H1 (cell line): Measurements from ENCODE around the gene IL4. TPM values are rescaled to one million over a fixed set of nuclear protein-coding genes. Genes with fewer than 3 reads are reported as not detected.

Experiments used
- CTCF ChIA-PET: fragments of 300-600 bp; sonication (Branson Sonifier 250); formaldehyde crosslinking; loops from one replicate; lab custom pipeline; 2021; ENCODE audit not compliant: partially characterized antibody; lab: Charles Lee
- POLR2A ChIA-PET: fragments of 300-600 bp; sonication (Branson Sonifier 250); formaldehyde crosslinking; loops from one replicate; lab custom pipeline; 2021; ENCODE audit warnings: inconsistent platforms; ENCODE audit not compliant: partially characterized antibody; lab: Charles Lee
- DNase-seq, 2 experiments: peaks; one replicate each; pipeline versions ENCODE4 v3.0.0 to v3.0.0-alpha.2; 2010 to 2022; ENCODE audit warnings: low spot score in 2 of 2, low read depth in 1 of 2, mixed read lengths in 1 of 2
- FAIRE-seq: peaks from 2 replicates; lab custom pipeline; 2011; peaks lifted over from hg19 to GRCh38; lab: Jason Lieb, UNC
- H2AFZ ChIP-seq: 2 replicates; pipeline ENCODE4 v1.8.1; 2012; ENCODE audit warnings: low read length, inconsistent platforms
- H2AK5ac ChIP-seq: 2 replicates; pipeline ENCODE4 v1.6.1; 2013; ENCODE audit warnings: low read depth, low read length
- H2BK120ac ChIP-seq: replicated peaks from 2 replicates; pipeline ENCODE3; 2013; ENCODE audit warnings: low read depth, low read length, inconsistent platforms
- H2BK12ac ChIP-seq: 2 replicates; pipeline ENCODE4 v1.6.1; 2013; ENCODE audit warnings: low read depth, low read length
- H2BK15ac ChIP-seq: 2 replicates; pipeline ENCODE4 v1.6.1; 2013; ENCODE audit warnings: low read length
- H2BK20ac ChIP-seq: 2 replicates; pipeline ENCODE4 v1.6.1; 2013; ENCODE audit warnings: low read length
- H2BK5ac ChIP-seq: 2 replicates; pipeline ENCODE4 v1.6.1; 2013; ENCODE audit warnings: low read depth, low read length
- H3K14ac ChIP-seq: 2 replicates; pipeline ENCODE4 v1.6.1; 2013; ENCODE audit warnings: inconsistent platforms; ENCODE audit not compliant: insufficient read length
- H3K18ac ChIP-seq: 2 replicates; pipeline ENCODE4 v1.6.1; 2013; ENCODE audit warnings: low read length; ENCODE audit errors: extremely low read depth
- H3K23ac ChIP-seq: 2 replicates; pipeline ENCODE4 v1.6.1; 2013; ENCODE audit warnings: inconsistent platforms; ENCODE audit not compliant: insufficient read length
- H3K23me2 ChIP-seq: 2 replicates; pipeline ENCODE4 v1.6.1; 2013; ENCODE audit warnings: low read depth, low read length
- H3K27ac ChIP-seq: 2 replicates; pipeline ENCODE4 v1.6.1; 2011; ENCODE audit warnings: low read depth, low read length, inconsistent platforms
- H3K27me3 ChIP-seq, 4 experiments: replicated peaks in 1 of 4; 1 replicate in 1 of 4; 2 replicates in 3 of 4; pipeline versions ENCODE4 v1.6.1 to v1.8.1; 2011 to 2013; ENCODE audit warnings: low read length in 3 of 4, mild to moderate bottlenecking in 3 of 4, inconsistent platforms in 2 of 4, mixed read lengths in 2 of 4, moderate library complexity in 1 of 4; ENCODE audit not compliant: control insufficient read depth in 3 of 4, insufficient read depth in 3 of 4; ENCODE audit errors: extremely low read depth in 1 of 4
- H3K36me3 ChIP-seq, 4 experiments: 2 replicates each; pipeline versions ENCODE4 v1.6.1 to v1.8.1; 2011 to 2013; ENCODE audit warnings: mild to moderate bottlenecking in 4 of 4, low read length in 3 of 4, moderate library complexity in 2 of 4, control low read depth in 1 of 4, inconsistent platforms in 1 of 4; ENCODE audit not compliant: insufficient read depth in 4 of 4, control insufficient read depth in 2 of 4
- H3K4ac ChIP-seq: replicated peaks from 2 replicates; pipeline ENCODE3; 2013; ENCODE audit warnings: low read length, low read depth, mixed read lengths, inconsistent platforms; ENCODE audit not compliant: insufficient read length
- H3K4me1 ChIP-seq, 4 experiments: replicated peaks in 1 of 4; 1 replicate in 1 of 4; 2 replicates in 3 of 4; pipeline versions ENCODE4 v1.6.1 to v1.8.1; 2011 to 2013; ENCODE audit warnings: low read length in 3 of 4, inconsistent platforms in 2 of 4, mixed read lengths in 1 of 4; ENCODE audit not compliant: insufficient read depth in 4 of 4, control insufficient read depth in 3 of 4
- H3K4me2 ChIP-seq, 2 experiments: 2 replicates each; pipeline versions ENCODE4 v1.6.1 to v1.8.1; 2011 to 2013; ENCODE audit warnings: low read depth in 2 of 2, low read length in 2 of 2, control low read depth in 1 of 2, inconsistent platforms in 1 of 2, mild to moderate bottlenecking in 1 of 2; ENCODE audit not compliant: insufficient read depth in 1 of 2
- H3K4me3 ChIP-seq, 4 experiments: fragments of 200-600, 300-600 bp in 1 of 4; sonication (generic), shearing (Covaris generic), sonication (Bioruptor Twin) in 1 of 4; 2 replicates each; pipeline versions ENCODE4 v1.5.1 to v1.8.1; 2011 to 2016; ENCODE audit warnings: low read length in 4 of 4, low read depth in 3 of 4, control low read depth in 2 of 4, inconsistent platforms in 2 of 4, mild to moderate bottlenecking in 2 of 4, mixed read lengths in 1 of 4, moderate library complexity in 1 of 4; ENCODE audit not compliant: insufficient read depth in 2 of 4; ENCODE audit errors: extremely low read depth in 1 of 4
- H3K56ac ChIP-seq: replicated peaks from 2 replicates; pipeline ENCODE3; 2013; ENCODE audit warnings: low read depth, mild to moderate bottlenecking, mixed read lengths, low read length, inconsistent platforms; ENCODE audit not compliant: insufficient read length
- H3K79me1 ChIP-seq: 2 replicates; pipeline ENCODE4 v1.6.1; 2013; ENCODE audit warnings: low read depth, low read length, control low read depth
- H3K79me2 ChIP-seq, 2 experiments: 2 replicates each; pipeline versions ENCODE4 v1.6.1 to v1.8.1; 2012 to 2013; ENCODE audit warnings: low read length in 2 of 2, mild to moderate bottlenecking in 2 of 2, inconsistent platforms in 1 of 2; ENCODE audit not compliant: insufficient read depth in 2 of 2, control insufficient read depth in 1 of 2
- H3K9ac ChIP-seq, 4 experiments: replicated peaks in 1 of 4; 1 replicate in 1 of 4; 2 replicates in 3 of 4; pipeline versions ENCODE4 v1.6.1 to v1.8.1; 2011 to 2013; ENCODE audit warnings: low read depth in 3 of 4, low read length in 3 of 4, control low read depth in 2 of 4, mild to moderate bottlenecking in 2 of 4, moderate library complexity in 2 of 4, inconsistent platforms in 1 of 4; ENCODE audit errors: extremely low read depth in 1 of 4
- H3K9me3 ChIP-seq, 2 experiments: 2 replicates each; pipeline versions ENCODE4 v1.6.1 to v1.8.1; 2012 to 2013; ENCODE audit warnings: mild to moderate bottlenecking in 2 of 2, moderate library complexity in 2 of 2, control low read depth in 1 of 2, inconsistent platforms in 1 of 2, low read depth in 1 of 2, low read length in 1 of 2, mixed read lengths in 1 of 2; ENCODE audit not compliant: insufficient read depth in 2 of 2
- H4K20me1 ChIP-seq, 2 experiments: replicated peaks in 1 of 2; 2 replicates each; pipeline versions ENCODE3 to v1.8.1; 2011 to 2013; ENCODE audit warnings: inconsistent platforms in 2 of 2, low read length in 2 of 2, mild to moderate bottlenecking in 1 of 2; ENCODE audit not compliant: insufficient read depth in 2 of 2, control insufficient read depth in 1 of 2
- H4K5ac ChIP-seq: 2 replicates; pipeline ENCODE4 v1.6.1; 2013; ENCODE audit warnings: low read length, low read depth, mixed read lengths, inconsistent platforms; ENCODE audit not compliant: insufficient read length
- H4K8ac ChIP-seq: 2 replicates; pipeline ENCODE4 v1.8.0; 2013; ENCODE audit warnings: mild to moderate bottlenecking, moderate library complexity, low read length, inconsistent platforms; ENCODE audit not compliant: insufficient read depth; ENCODE audit errors: extremely low read depth
- H4K91ac ChIP-seq: replicated peaks from 2 replicates; pipeline ENCODE3; 2013; ENCODE audit warnings: low read length, mixed read lengths, inconsistent platforms; ENCODE audit not compliant: insufficient read length
- CTBP2 ChIP-seq: IDR thresholded peaks from 2 replicates; pipeline ENCODE4 v1.7.0; 2011; ENCODE audit warnings: borderline replicate concordance, mild to moderate bottlenecking, moderate library complexity, mixed read lengths, low read length; ENCODE audit not compliant: insufficient read depth, insufficient read length
- GABPA ChIP-seq: IDR thresholded peaks from 2 replicates; pipeline ENCODE4 v1.6.1; 2011; ENCODE audit warnings: mild to moderate bottlenecking, low read length, moderate library complexity, borderline replicate concordance; ENCODE audit not compliant: insufficient read depth
- GTF2F1 ChIP-seq: IDR thresholded peaks from 2 replicates; pipeline ENCODE4 v1.6.1; 2012; ENCODE audit warnings: low read depth, low read length, improper control_type of control experiment, borderline replicate concordance
- HDAC6 ChIP-seq: IDR thresholded peaks from one replicate; pipeline ENCODE4 v1.7.1; 2012; ENCODE audit warnings: low read depth, mild to moderate bottlenecking, inconsistent platforms, low read length, moderate library complexity
- JUN ChIP-seq: IDR thresholded peaks from 2 replicates; pipeline ENCODE4 v1.6.1; 2011; ENCODE audit warnings: low read depth, mild to moderate bottlenecking, improper control_type of control experiment, low read length
- KDM1A ChIP-seq: fragments of 200-600, 300-600 bp; sonication (generic); IDR thresholded peaks from 2 replicates; pipeline ENCODE4 v1.7.1; 2016; ENCODE audit warnings: mild to moderate bottlenecking, low read length, borderline replicate concordance
- RXRA ChIP-seq: IDR thresholded peaks from 2 replicates; pipeline ENCODE4 v1.6.1; 2011; ENCODE audit warnings: low read depth, mild to moderate bottlenecking, low read length, moderate library complexity; ENCODE audit not compliant: insufficient read depth
- SP2 ChIP-seq: IDR thresholded peaks from 2 replicates; pipeline ENCODE4 v1.6.1; 2012; ENCODE audit warnings: mild to moderate bottlenecking, low read length, inconsistent platforms
- SP4 ChIP-seq: IDR thresholded peaks from 2 replicates; pipeline ENCODE4 v1.6.1; 2012; ENCODE audit warnings: low read length, inconsistent platforms
- SUZ12 ChIP-seq: fragments of 200-600 bp; sonication (generic); IDR thresholded peaks from 2 replicates; pipeline ENCODE4 v1.6.1; 2012; ENCODE audit warnings: mild to moderate bottlenecking, inconsistent platforms, low read length, moderate library complexity, mixed read lengths
- TAF7 ChIP-seq: optimal IDR thresholded peaks from 2 replicates; pipeline ENCODE3; 2011; ENCODE audit warnings: low read depth, mild to moderate bottlenecking, inconsistent platforms, low read length, moderate library complexity, borderline replicate concordance
- TCF12 ChIP-seq: IDR thresholded peaks from 2 replicates; pipeline ENCODE4 v1.6.1; 2011; ENCODE audit warnings: low read depth, mild to moderate bottlenecking, low read length
- TEAD4 ChIP-seq: IDR thresholded peaks from 2 replicates; pipeline ENCODE4 v1.6.1; 2012; ENCODE audit warnings: low read depth, low read length, inconsistent platforms, mixed read lengths
- YY1 ChIP-seq: IDR thresholded peaks from 2 replicates; pipeline ENCODE4 v1.6.1; 2011; ENCODE audit warnings: low read depth, mild to moderate bottlenecking, low read length
- WGBS, 2 experiments: shearing (Covaris generic) in 1 of 2; methylation state at CpG; one replicate each; pipeline versions ENCODE4 v1.1.6 to v1.1.7; 2013 to 2015; ENCODE audit warnings: low lambda C conversion rate in 2 of 2, mixed read lengths in 2 of 2, inconsistent platforms in 1 of 2, low coverage in 1 of 2, missing lambda C conversion rate in 1 of 2; ENCODE audit not compliant: insufficient replicate concordance in 2 of 2, insufficient coverage in 1 of 2, insufficient read length in 1 of 2; ENCODE audit errors: extremely low coverage in 1 of 2, missing lambda C conversion rate in 1 of 2; 5-methylcytosine and 5-hydroxymethylcytosine counted together
- polyA plus RNA-seq, 7 experiments: library from polyadenylated mRNA; depleted of rRNA in 3 of 7; stranded (reverse) in 5 of 7; unstranded in 2 of 7; fragments of >200 nt in 5 of 7; fragments of 200-250 nt in 2 of 7; gene quantifications; 1 replicate in 5 of 7; 2 replicates in 1 of 7; 4 replicates in 1 of 7; pipeline versions ENCODE4 v1.2.1 to v1.2.3, GENCODE V29; 2011 to 2013; ENCODE audit warnings: missing spikeins in 2 of 7, mixed read lengths in 2 of 7
- total RNA-seq: library from RNA; stranded (reverse); fragmentation: NEBNext Ultra II Directional; extraction: Animal tissue kit (Norgen Biotek cat#: 25700); gene quantifications from 2 replicates; pipeline ENCODE4 v1.2.1, GENCODE V29; 2021

The IL4 gene
- total and polyA plus RNA-seq, 2 of the 8 experiments (the other 6 are each of a cell fraction or from before 2014, with no cell fraction given) = not detected

GRCh38 chr5:132671000-132671399 lies 2.8 kb upstream of the IL4 start:
- Histone ChIP-seq H3K9ac (no peak overlapping the region), H2AFZ (no peak overlapping the region), H2BK20ac (no peak overlapping the region), H2AK5ac (no peak overlapping the region), H4K91ac (no peak overlapping the region), H3K27ac (no peak overlapping the region), H3K56ac (no peak overlapping the region), H3K9me3 (0 out of 4 replicates have a peak, but pooled peaks cover 0 to 3% of the 10 kb centered on the region in 2 experiments), H4K5ac (no peak overlapping the region), H3K18ac (no peak overlapping the region), H4K8ac (no peak overlapping the region), H2BK5ac (no peak overlapping the region), H4K20me1 (no peaks in the 10 kb centered on the region), H3K79me2 (no peaks in the 10 kb centered on the region), H3K14ac (no peak overlapping the region), H3K4me2 (no peak overlapping the region), H3K4me3 (no peak overlapping the region), H3K36me3 (no peaks in the 10 kb centered on the region), H3K4me1 (no peaks in the 10 kb centered on the region), H3K23ac (no peak overlapping the region), H3K27me3 (no peaks in the 10 kb centered on the region), H3K4ac (no peak overlapping the region), H3K79me1 (no peaks in the 10 kb centered on the region), H2BK12ac (no peak overlapping the region), H2BK120ac (no peak overlapping the region), H2BK15ac (no peak overlapping the region), H3K23me2 (no peaks in the 10 kb centered on the region)
- ChIA-PET CTCF (interaction anchor here (1.1 to 1.9 kb wide), 3 partner anchors 8 to 13 kb away, joined by 4 to 9 read pairs (median 5); partner anchors contain the start of gene IL13), POLR2A (interaction anchor here (1.4 kb wide), 1 partner anchor 9 kb away, joined by 4 read pairs; no protein-coding TSS in a partner anchor)
- DNase-seq = no peak
- 91% methylated on average over 3 of the region's 3 CpGs; no CpG with 5 or more reads in 1 of the 2 experiments for WGBS, 2 experiments
- no peak for FAIRE-seq
- TF ChIP-seq SP2 (no peak), SUZ12 (no peak), HDAC6 (no peak), GTF2F1 (no peak), RXRA (no peak), JUN (no peak), TCF12 (no peak), KDM1A (no peak), CTBP2 (no peak), TEAD4 (no peak), TAF7 (no peak), GABPA (no peak), SP4 (no peak), YY1 (no peak)
